Placental pericyte (primary cell): ENCODE data around the gene ATL1. TPM values are rescaled to one million over a fixed set of nuclear protein-coding genes. Genes with fewer than 3 reads are reported as not detected.

Experiments
- small RNA-seq: library from RNA; depleted of rRNA; stranded (forward); fragments of <200 nt; gene quantifications from one replicate; pipeline ENCODE3, GENCODE V24; 2012; ENCODE audit warnings: low replicate concordance
- total RNA-seq: library from RNA; depleted of rRNA; stranded (reverse); fragments of >200 nt; gene quantifications from 2 replicates; pipeline ENCODE4 v1.2.3, GENCODE V29; 2012

The ATL1 gene
- 0.66 and 8.4 TPM in 2 replicates for total RNA-seq

DNA sequence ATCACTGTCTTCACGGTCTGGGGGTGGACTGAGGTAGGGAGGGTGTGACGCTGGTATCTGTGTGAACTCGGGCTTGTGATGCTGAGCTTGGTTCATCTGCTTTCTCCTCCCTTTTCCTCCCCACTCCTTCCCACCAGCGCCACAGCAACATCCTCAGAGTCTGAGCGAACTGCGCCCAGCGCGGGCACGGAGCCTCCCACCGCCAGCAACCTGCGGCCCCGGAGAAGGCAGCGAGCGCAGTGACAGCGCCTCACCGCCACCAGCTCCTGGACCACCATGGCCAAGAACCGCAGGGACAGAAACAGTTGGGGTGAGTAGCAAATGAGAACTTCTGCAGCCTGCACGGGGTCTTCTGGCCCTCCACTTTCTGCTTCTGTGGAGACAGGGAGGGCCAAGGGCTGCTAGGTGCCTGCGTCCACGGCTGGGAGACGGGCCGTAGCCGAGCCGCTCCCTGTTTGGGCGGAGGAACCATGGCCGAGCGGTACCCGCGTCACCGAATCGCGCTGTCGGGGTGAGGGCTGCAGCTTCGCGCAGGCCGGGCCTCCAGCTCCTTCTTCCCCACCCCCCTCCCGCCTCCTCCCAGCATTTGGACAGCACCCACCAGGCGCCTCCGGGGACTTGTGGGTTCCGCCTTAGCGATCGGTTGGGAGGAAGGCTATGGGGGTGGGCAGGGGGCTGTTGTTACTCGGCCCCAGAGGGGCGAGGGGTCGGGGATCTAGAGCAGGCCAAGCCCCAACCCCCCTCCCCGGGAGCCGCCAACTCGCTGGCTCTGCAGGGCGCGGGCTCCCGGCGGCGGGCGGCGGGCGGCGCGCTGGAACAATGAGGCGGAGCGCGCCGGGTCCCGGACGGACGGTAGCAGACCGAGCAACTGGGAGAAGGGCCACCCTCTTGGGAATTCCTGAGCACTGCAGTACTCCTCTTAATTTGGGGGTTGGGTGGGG, at the start of gene ATL1:
Gene ATL1, plus strand, starts transcription at position 156 of the 941 bp plus-strand sequence. Its CDS starts 121 bp downstream, at position 277.

DNA sequence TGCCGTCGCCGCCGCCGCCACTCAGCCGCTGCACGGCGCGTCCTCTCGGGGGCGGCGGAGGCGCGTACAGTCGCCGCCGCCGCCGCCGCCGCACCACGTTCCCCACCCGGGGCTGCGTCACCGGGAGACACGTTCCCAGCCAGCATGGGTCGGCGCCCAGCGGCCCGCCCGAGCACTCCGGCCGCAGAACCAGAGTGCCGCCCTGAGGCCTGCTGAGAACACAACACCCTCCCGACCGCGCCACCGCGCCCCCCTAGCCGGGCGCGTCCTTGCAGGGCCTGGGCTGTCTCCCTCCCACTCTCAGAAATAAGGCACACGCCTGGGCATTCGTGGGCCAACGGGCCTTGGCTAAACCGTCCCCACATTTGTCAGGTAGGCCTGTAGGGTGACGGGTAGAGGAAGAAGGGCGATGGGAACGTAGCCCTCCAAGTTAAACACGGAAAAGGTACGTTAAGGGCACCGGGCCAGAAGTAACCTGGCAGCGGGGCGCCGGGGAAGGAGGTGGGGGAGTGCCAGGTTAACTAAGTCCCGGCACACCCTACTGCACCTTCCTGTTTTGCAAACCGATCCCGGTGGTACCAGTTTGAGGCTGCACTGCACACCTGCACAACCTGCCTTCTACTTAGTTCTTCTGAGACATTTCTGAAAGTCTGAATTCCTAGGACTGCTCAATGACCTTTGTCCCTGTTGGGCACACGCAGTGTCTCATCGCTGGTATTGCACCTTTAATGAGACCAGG, 27.3 kb upstream of the ATL1 start, which contains the start of gene MAP4K5:
Gene MAP4K5, minus strand, starts transcription at position 68 of the 739 bp plus-strand sequence. CDS start 520 bp downstream, outside the sequence.

DNA sequence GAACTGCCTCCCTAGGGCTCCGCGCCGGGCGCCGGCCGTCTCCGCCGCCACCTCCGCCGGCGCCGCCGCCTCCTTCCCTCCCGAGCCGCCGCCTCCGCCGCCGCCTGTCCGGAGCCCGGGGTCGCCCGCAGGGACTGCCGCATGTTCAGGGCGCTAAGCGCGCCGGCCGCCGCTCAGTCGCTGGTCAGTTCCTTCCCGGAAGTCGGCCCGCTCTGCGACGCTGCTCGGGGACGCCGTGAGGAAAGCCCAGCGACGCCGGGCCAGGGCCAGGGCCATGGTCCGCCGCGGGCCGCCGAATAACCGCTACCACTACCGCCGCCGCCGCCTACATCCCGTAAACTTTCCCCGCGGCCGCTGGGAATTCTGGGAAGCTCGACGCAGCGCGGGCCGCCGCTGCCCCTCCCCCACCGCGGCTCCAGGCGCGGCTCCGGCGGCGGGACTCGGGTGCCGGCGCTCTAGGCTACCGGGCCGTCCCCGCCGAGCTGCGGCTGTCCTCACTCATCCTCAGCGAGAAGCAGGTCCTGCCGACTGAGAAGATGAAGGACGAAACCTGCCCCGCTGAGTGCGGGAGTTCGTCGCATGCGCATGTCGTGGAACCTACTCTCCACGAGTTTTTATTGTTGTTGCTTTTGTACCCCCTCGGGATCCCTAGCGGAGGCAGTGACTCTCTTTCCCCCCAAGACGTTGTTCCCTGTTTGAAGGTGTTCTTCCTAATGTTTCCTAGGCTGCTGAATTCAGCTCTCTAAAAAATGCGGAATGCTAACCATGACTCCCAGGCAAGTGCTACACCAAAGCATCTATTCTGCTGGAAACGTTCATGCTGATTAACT, 108.3 kb downstream of the ATL1 start, which contains the start of gene SAV1:
Gene SAV1, minus strand, starts transcription at position 311 of the 830 bp plus-strand sequence. CDS start 339 bp downstream, outside the sequence.

Small RNAs within 50 kb of the gene (small RNA-seq; reads per million reads assigned to genes)
- gene RN7SL452P, result not detected
- not detected for gene SNRPGP1

Other genes with a start within 250 kb of the ATL1 start
- gene L2HGDH, start 247.9 kb upstream of the ATL1 start, total RNA-seq, result 1.8 and 4.4 TPM in 2 replicates
- gene DMAC2L, start 247.8 kb upstream of the ATL1 start, total RNA-seq, result 3.3 and 7.7 TPM in 2 replicates
- gene CDKL1, start 163.3 kb upstream of the ATL1 start, total RNA-seq, result 15.3 and 21.8 TPM in 2 replicates
- gene MAP4K5, start 27.6 kb upstream of the ATL1 start, total RNA-seq, result 86.0 and 97.2 TPM in 2 replicates
- gene SAV1, start 108.2 kb downstream of the ATL1 start, total RNA-seq, result 25.8 and 47.2 TPM in 2 replicates